SK-N-SH (cell line): ENCODE data around the gene S100B. TPM values are rescaled to one million over a fixed set of nuclear protein-coding genes. Genes with fewer than 3 reads are reported as not detected.

ENCODE experiments used
- CTCF ChIA-PET: fragments of 300-600, 350-600 bp; formaldehyde crosslinking; extraction: SDS; loops from one replicate; lab custom pipeline; 2021; lab: Yijun Ruan, JAX
- POLR2A ChIA-PET: fragments of 350-600 bp; sonication (Branson Sonifier 250); formaldehyde crosslinking; extraction: SDS; loops from one replicate; lab custom pipeline; 2020; ENCODE audit warnings: antibody characterized with exemption, inconsistent platforms; lab: Yijun Ruan, JAX
- DNase-seq: peaks from one replicate; pipeline ENCODE4 v3.0.0; 2012
- H2AFZ ChIP-seq: fragments of 200-600 bp; sonication (generic); 2 replicates; pipeline ENCODE4 v1.8.1; 2016; ENCODE audit warnings: antibody characterized with exemption, mild to moderate bottlenecking, low read depth
- H3F3A ChIP-seq: fragments of 200-600 bp; sonication (generic); replicated peaks from 2 replicates; pipeline ENCODE3; 2016; ENCODE audit warnings: antibody characterized with exemption, mild to moderate bottlenecking; ENCODE audit not compliant: insufficient read depth
- H3K27ac ChIP-seq, 2 experiments: fragments of 200-500 bp in 1 of 2; fragments of 200-600 bp in 1 of 2; sonication (Bioruptor generic) in 1 of 2; sonication (generic), shearing (Covaris generic) in 1 of 2; 2 replicates each; pipeline versions ENCODE4 v1.5.1 to v1.6.1; 2014 to 2016; ENCODE audit warnings: low read depth in 2 of 2, inconsistent platforms in 1 of 2, low read length in 1 of 2, mild to moderate bottlenecking in 1 of 2, mixed read lengths in 1 of 2
- H3K27me3 ChIP-seq: fragments of 200-600 bp; sonication (generic), shearing (Covaris generic); 2 replicates; pipeline ENCODE4 v1.6.1; 2016; ENCODE audit warnings: mixed run types; ENCODE audit not compliant: insufficient read depth
- H3K36me3 ChIP-seq, 2 experiments: fragments of 200-500 bp in 1 of 2; fragments of 200-600 bp in 1 of 2; sonication (Bioruptor generic) in 1 of 2; sonication (generic) in 1 of 2; replicated peaks in 1 of 2; 2 replicates each; pipeline versions ENCODE3 to v1.5.1; 2014 to 2016; ENCODE audit warnings: low read length in 1 of 2, mild to moderate bottlenecking in 1 of 2; ENCODE audit not compliant: insufficient read depth in 2 of 2, control insufficient read depth in 1 of 2
- H3K4me1 ChIP-seq, 2 experiments: fragments of 200-500 bp in 1 of 2; fragments of 200-600 bp in 1 of 2; sonication (Bioruptor generic) in 1 of 2; sonication (generic), shearing (Covaris generic) in 1 of 2; 2 replicates each; pipeline versions ENCODE4 v1.5.1 to v1.6.1; 2014 to 2016; ENCODE audit warnings: low read depth in 1 of 2, low read length in 1 of 2, mixed run types in 1 of 2; ENCODE audit not compliant: insufficient read depth in 2 of 2, control insufficient read depth in 1 of 2
- H3K4me2 ChIP-seq: fragments of 200-600 bp; sonication (generic), shearing (Covaris generic); 2 replicates; pipeline ENCODE4 v1.6.1; 2017; ENCODE audit warnings: mixed run types
- H3K4me3 ChIP-seq, 2 experiments: fragments of 200-500 bp in 1 of 2; fragments of 200-600 bp in 1 of 2; sonication (Bioruptor generic) in 1 of 2; sonication (generic), shearing (Covaris generic) in 1 of 2; 2 replicates each; pipeline versions ENCODE4 v1.5.1 to v1.8.1; 2014 to 2016; ENCODE audit warnings: low read depth in 2 of 2, inconsistent platforms in 1 of 2, low read length in 1 of 2, mild to moderate bottlenecking in 1 of 2, mixed read lengths in 1 of 2, moderate library complexity in 1 of 2
- H3K79me2 ChIP-seq: fragments of 200-600 bp; sonication (generic); 2 replicates; pipeline ENCODE4 v1.8.1; 2017; ENCODE audit warnings: mild to moderate bottlenecking; ENCODE audit not compliant: insufficient read depth
- H3K9ac ChIP-seq: fragments of 200-600 bp; sonication (generic); 2 replicates; pipeline ENCODE4 v1.6.1; 2017; ENCODE audit warnings: mixed run types
- H3K9me2 ChIP-seq: fragments of 200-600 bp; sonication (generic); 2 replicates; pipeline ENCODE4 v1.6.1; 2017; ENCODE audit warnings: mixed run types
- H3K9me3 ChIP-seq: fragments of 200-600 bp; sonication (generic); 2 replicates; pipeline ENCODE4 v1.6.1; 2017; ENCODE audit warnings: mixed run types, mild to moderate bottlenecking, moderate library complexity
- H4K20me1 ChIP-seq: fragments of 200-600 bp; sonication (generic); 2 replicates; pipeline ENCODE4 v1.6.1; 2017; ENCODE audit warnings: mild to moderate bottlenecking, mixed run types; ENCODE audit not compliant: insufficient read depth
- CHD2 ChIP-seq: fragments of 150-350 bp; IDR thresholded peaks from 2 replicates; pipeline ENCODE4 v1.6.1; 2018; ENCODE audit warnings: low read length; ENCODE audit not compliant: partially characterized antibody
- EZH2phosphoT487 ChIP-seq: fragments of 200-600 bp; sonication (generic); IDR thresholded peaks from 2 replicates; pipeline ENCODE4 v1.6.1; 2017; ENCODE audit warnings: low read depth, mixed run types, mild to moderate bottlenecking, antibody characterized with exemption, moderate library complexity, borderline replicate concordance
- FOSL2 ChIP-seq: IDR thresholded peaks from 2 replicates; pipeline ENCODE4 v1.4.0; 2012; ENCODE audit warnings: low read depth, mild to moderate bottlenecking, moderate library complexity, borderline replicate concordance
- FOXJ3 ChIP-seq: sonication (generic); formaldehyde crosslinking; IDR thresholded peaks from 2 replicates; pipeline ENCODE4 v1.5.1; 2020; ENCODE audit warnings: mild to moderate bottlenecking, missing genetic modification reagents
- FOXM1 ChIP-seq: IDR thresholded peaks from 2 replicates; pipeline ENCODE4 v1.4.0; 2012; ENCODE audit warnings: low read depth, mild to moderate bottlenecking
- NFIC ChIP-seq: IDR thresholded peaks from 2 replicates; pipeline ENCODE4 v1.4.0; 2012; ENCODE audit warnings: borderline replicate concordance
- POLR2AphosphoS5 ChIP-seq: IDR thresholded peaks from 2 replicates; pipeline ENCODE4 v1.6.1; 2012; ENCODE audit warnings: low read depth, low read length
- RFX5 ChIP-seq: IDR thresholded peaks from 2 replicates; pipeline ENCODE4 v1.6.1; 2012; ENCODE audit warnings: mild to moderate bottlenecking, improper control_type of control experiment, low read length
- RXRA ChIP-seq: IDR thresholded peaks from 2 replicates; pipeline ENCODE4 v1.4.0; 2012; ENCODE audit warnings: low read depth, mild to moderate bottlenecking, borderline replicate concordance
- TEAD4 ChIP-seq: IDR thresholded peaks from 2 replicates; pipeline ENCODE4 v1.4.0; 2012; ENCODE audit warnings: mild to moderate bottlenecking, borderline replicate concordance; ENCODE audit not compliant: insufficient read depth
- YY1 ChIP-seq: IDR thresholded peaks from 2 replicates; pipeline ENCODE4 v1.4.0; 2012; ENCODE audit warnings: low read depth, mild to moderate bottlenecking
- WGBS: methylation state at CpG from one replicate; pipeline ENCODE4 v1.1.6; 2017; ENCODE audit warnings: low lambda C conversion rate; 5-methylcytosine and 5-hydroxymethylcytosine counted together
- polyA plus RNA-seq, 3 experiments: library from polyadenylated mRNA; depleted of rRNA; stranded (reverse); fragments of >200 nt; gene quantifications; 2 replicates each; pipeline ENCODE4 v1.2.3, GENCODE V29; 2012
- TF ChIP-seq, protein P1 (sequence below): fragments of 150-350 bp; IDR thresholded peaks from 2 replicates; pipeline ENCODE4 v1.6.1; 2016; ENCODE audit warnings: mild to moderate bottlenecking, low read depth, low read length
- TF ChIP-seq, protein P2 (sequence below): IDR thresholded peaks from 2 replicates; pipeline ENCODE4 v1.4.0; 2012; ENCODE audit warnings: low read depth
- TF ChIP-seq, protein P3 (sequence below): IDR thresholded peaks from 2 replicates; pipeline ENCODE4 v1.4.0; 2012; ENCODE audit warnings: low read depth, borderline replicate concordance
- TF ChIP-seq, protein P4 (sequence below): IDR thresholded peaks from 2 replicates; pipeline ENCODE4; 2012
- TF ChIP-seq, protein P5 (sequence below): fragments of 200-600 bp; sonication (generic); IDR thresholded peaks from 2 replicates; pipeline ENCODE4 v1.6.1; 2017; ENCODE audit warnings: antibody characterized with exemption, mild to moderate bottlenecking, moderate library complexity

Gene S100B
- polyA plus RNA-seq, 1 of the 3 experiments (the other 2 are of a cell fraction), result 0.12 TPM

DNA sequence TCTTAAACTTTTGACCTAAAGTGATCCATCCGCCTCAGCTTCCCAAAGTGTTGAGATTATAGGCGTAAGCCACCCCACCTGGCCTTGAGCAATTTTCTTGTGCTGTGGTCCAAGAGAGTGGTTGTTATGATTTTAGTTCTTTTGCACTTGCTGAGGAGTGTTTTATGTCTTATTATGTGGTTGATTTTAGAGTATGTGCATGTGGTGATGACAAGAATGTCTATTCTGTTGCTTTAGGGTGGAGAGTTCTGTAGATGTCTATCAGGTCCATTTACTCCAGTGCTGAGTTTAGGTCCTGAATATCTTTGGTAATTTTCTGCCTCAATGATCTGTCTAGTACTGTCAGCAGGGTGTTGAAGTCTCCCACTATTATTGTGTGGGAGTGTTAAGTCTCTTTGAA, 11.2 kb upstream of the S100B start:
- no peaks in the 10 kb centered on the region for H3K4me1 ChIP-seq
- H3K9me3 ChIP-seq, result peaks cover 3% of the 10 kb centered on the region; the same call in 1 of the 2 replicates
- no peak for DNase-seq
- H4K20me1 ChIP-seq, result no peaks in the 10 kb centered on the region
- H3K9ac ChIP-seq, result no peak overlapping the region
- no peaks in the 10 kb centered on the region for H3F3A ChIP-seq
- no peaks in the 10 kb centered on the region for H3K36me3 ChIP-seq
- H3K27ac ChIP-seq, result no peak overlapping the region
- TF ChIP-seq RXRA (no peak), FOXJ3 (CRISPR knock-in tag) (no peak), CHD2 (no peak), POLR2AphosphoS5 (no peak), TEAD4 (no peak), RFX5 (no peak), FOXM1 (no peak), NFIC (no peak)
- TF ChIP-seq, protein P1, sequence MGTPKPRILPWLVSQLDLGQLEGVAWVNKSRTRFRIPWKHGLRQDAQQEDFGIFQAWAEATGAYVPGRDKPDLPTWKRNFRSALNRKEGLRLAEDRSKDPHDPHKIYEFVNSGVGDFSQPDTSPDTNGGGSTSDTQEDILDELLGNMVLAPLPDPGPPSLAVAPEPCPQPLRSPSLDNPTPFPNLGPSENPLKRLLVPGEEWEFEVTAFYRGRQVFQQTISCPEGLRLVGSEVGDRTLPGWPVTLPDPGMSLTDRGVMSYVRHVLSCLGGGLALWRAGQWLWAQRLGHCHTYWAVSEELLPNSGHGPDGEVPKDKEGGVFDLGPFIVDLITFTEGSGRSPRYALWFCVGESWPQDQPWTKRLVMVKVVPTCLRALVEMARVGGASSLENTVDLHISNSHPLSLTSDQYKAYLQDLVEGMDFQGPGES, result no peak
- TF ChIP-seq, protein P2, sequence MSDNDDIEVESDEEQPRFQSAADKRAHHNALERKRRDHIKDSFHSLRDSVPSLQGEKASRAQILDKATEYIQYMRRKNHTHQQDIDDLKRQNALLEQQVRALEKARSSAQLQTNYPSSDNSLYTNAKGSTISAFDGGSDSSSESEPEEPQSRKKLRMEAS, result no peak
- TF ChIP-seq, protein P3, sequence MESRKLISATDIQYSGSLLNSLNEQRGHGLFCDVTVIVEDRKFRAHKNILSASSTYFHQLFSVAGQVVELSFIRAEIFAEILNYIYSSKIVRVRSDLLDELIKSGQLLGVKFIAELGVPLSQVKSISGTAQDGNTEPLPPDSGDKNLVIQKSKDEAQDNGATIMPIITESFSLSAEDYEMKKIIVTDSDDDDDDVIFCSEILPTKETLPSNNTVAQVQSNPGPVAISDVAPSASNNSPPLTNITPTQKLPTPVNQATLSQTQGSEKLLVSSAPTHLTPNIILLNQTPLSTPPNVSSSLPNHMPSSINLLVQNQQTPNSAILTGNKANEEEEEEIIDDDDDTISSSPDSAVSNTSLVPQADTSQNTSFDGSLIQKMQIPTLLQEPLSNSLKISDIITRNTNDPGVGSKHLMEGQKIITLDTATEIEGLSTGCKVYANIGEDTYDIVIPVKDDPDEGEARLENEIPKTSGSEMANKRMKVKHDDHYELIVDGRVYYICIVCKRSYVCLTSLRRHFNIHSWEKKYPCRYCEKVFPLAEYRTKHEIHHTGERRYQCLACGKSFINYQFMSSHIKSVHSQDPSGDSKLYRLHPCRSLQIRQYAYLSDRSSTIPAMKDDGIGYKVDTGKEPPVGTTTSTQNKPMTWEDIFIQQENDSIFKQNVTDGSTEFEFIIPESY, result no peak
- TF ChIP-seq, protein P4, sequence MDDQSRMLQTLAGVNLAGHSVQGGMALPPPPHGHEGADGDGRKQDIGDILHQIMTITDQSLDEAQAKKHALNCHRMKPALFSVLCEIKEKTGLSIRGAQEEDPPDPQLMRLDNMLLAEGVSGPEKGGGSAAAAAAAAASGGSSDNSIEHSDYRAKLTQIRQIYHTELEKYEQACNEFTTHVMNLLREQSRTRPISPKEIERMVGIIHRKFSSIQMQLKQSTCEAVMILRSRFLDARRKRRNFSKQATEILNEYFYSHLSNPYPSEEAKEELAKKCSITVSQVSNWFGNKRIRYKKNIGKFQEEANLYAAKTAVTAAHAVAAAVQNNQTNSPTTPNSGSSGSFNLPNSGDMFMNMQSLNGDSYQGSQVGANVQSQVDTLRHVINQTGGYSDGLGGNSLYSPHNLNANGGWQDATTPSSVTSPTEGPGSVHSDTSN, result no peak
- no peaks in the 10 kb centered on the region for H3K9me2 ChIP-seq
- no peak overlapping the region for H3K4me3 ChIP-seq
- no peak overlapping the region for H2AFZ ChIP-seq
- ChIA-PET POLR2A (no interaction called here), CTCF (interaction anchor here (1.4 kb wide), 1 partner anchor 10 kb away, joined by 3 read pairs; no protein-coding TSS in a partner anchor)
- no peak overlapping the region for H3K4me2 ChIP-seq
- H3K27me3 ChIP-seq, result no peaks in the 10 kb centered on the region
- 100% methylated on average over 2 of the region's 2 CpGs for WGBS
- H3K79me2 ChIP-seq, result no peaks in the 10 kb centered on the region

DNA sequence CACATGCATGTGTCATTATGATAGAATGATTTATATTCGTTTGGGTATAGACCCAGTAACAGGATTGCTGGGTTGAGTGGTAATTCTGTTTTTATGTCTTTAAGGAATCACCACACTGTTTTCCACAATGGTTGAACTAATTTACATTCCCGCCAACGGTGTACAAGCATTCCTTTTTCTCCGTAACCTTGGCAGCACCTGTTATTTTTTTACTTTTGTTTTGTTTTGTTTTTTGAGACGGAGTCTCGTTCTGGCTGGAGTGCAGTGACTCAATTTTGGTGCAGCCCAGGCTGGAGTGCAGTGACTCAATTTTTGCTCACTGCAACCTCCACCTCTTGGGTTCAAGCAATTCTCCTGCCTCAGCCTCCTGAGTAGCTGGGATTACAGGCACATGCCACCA, 8.5 kb upstream of the S100B start:
- Histone ChIP-seq H3K4me2 (no peak overlapping the region), H3F3A (no peaks in the 10 kb centered on the region), H3K9me2 (no peaks in the 10 kb centered on the region), H3K27ac (no peak overlapping the region), H4K20me1 (no peaks in the 10 kb centered on the region), H3K9me3 (0 out of 2 replicates have a peak, but pooled peaks cover 3% of the 10 kb centered on the region), H3K27me3 (no peaks in the 10 kb centered on the region), H2AFZ (no peak overlapping the region), H3K9ac (no peak overlapping the region), H3K79me2 (no peaks in the 10 kb centered on the region), H3K4me3 (no peak overlapping the region), H3K36me3 (no peaks in the 10 kb centered on the region), H3K4me1 (0 out of 4 replicates have a peak, but pooled peaks cover 0 to 5% of the 10 kb centered on the region in 2 experiments)
- no peak for DNase-seq
- POLR2A ChIA-PET, result no interaction called here
- CTCF ChIA-PET, result no interaction called here
- WGBS, result 67% methylated on average over 6 of the region's 6 CpGs
- TF ChIP-seq, protein P5, sequence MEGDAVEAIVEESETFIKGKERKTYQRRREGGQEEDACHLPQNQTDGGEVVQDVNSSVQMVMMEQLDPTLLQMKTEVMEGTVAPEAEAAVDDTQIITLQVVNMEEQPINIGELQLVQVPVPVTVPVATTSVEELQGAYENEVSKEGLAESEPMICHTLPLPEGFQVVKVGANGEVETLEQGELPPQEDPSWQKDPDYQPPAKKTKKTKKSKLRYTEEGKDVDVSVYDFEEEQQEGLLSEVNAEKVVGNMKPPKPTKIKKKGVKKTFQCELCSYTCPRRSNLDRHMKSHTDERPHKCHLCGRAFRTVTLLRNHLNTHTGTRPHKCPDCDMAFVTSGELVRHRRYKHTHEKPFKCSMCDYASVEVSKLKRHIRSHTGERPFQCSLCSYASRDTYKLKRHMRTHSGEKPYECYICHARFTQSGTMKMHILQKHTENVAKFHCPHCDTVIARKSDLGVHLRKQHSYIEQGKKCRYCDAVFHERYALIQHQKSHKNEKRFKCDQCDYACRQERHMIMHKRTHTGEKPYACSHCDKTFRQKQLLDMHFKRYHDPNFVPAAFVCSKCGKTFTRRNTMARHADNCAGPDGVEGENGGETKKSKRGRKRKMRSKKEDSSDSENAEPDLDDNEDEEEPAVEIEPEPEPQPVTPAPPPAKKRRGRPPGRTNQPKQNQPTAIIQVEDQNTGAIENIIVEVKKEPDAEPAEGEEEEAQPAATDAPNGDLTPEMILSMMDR, result no peak
- TF ChIP-seq RXRA, result no peak
- TF ChIP-seq, protein P4, result no peak
- no peak for TF ChIP-seq YY1
- no peak for TF ChIP-seq FOXM1
- TF ChIP-seq EZH2phosphoT487, result no peak
- TF ChIP-seq FOSL2, result no peak
